Measurements from ENCODE around the gene S100PBP. TPM values are rescaled to one million over a fixed set of nuclear protein-coding genes. Genes with fewer than 3 reads are reported as not detected.

The S100PBP gene
- total RNA-seq, 2 experiments from 2014 or later = 34.8 to 35.6 TPM

GRCh38 chr1:32877211-32878110 lies 60.0 kb downstream of the S100PBP start:
- CTCF ChIA-PET = interaction anchor here (0.5 to 3.4 kb wide), 8 partner anchors 9 to 208 kb away, joined by 3 to 14 read pairs (median 6); partner anchors contain the start of gene HPCA

GRCh38 chr1:32878183-32878582 lies 60.7 kb downstream of the S100PBP start:
- ChIA-PET CTCF (no interaction called here), POLR2A (no interaction called here)

More at GRCh38 chr1:32877211-32878110, 60.0 kb downstream of the S100PBP start:
- POLR2A ChIA-PET = no interaction called here

- ChIA-PET POLR2A (no interaction called here), CTCF (no interaction called here)
Observed at GRCh38 chr1:32878637-32879041, 61.2 kb downstream of the S100PBP start.

- ChIA-PET CTCF (interaction anchor here (0.9 to 1.1 kb wide), 2 partner anchors 9 to 108 kb away, joined by 3 read pairs; no protein-coding TSS in a partner anchor), POLR2A (no interaction called here)
Observed at GRCh38 chr1:32881291-32881690, 63.8 kb downstream of the S100PBP start.

GRCh38 chr1:32881871-32882850 lies 64.7 kb downstream of the S100PBP start:
- CTCF ChIA-PET = interaction anchor here (0.9 kb wide), 1 partner anchor 10 kb away, joined by 3 read pairs; no protein-coding TSS in a partner anchor
- POLR2A ChIA-PET = no interaction called here

GRCh38 chr1:32883338-32884031 lies 66.0 kb downstream of the S100PBP start:
- ChIA-PET POLR2A (no interaction called here), CTCF (no interaction called here)

- CTCF ChIA-PET = interaction anchor here (0.6 kb wide), 1 partner anchor 14 kb away, joined by 4 read pairs; no protein-coding TSS in a partner anchor
- POLR2A ChIA-PET = no interaction called here
Observed at GRCh38 chr1:32884032-32884372, 66.5 kb downstream of the S100PBP start.

- CTCF ChIA-PET = interaction anchor here (0.6 kb wide), 1 partner anchor 14 kb away, joined by 4 read pairs; no protein-coding TSS in a partner anchor
- POLR2A ChIA-PET = no interaction called here
Observed at GRCh38 chr1:32884726-32885125, 67.3 kb downstream of the S100PBP start.

GRCh38 chr1:32885676-32886003 lies 68.2 kb downstream of the S100PBP start:
- ChIA-PET CTCF (interaction anchor here (1.0 to 1.9 kb wide), 3 partner anchors 8 to 11 kb away, joined by 3 to 6 read pairs (median 5); no protein-coding TSS in a partner anchor), POLR2A (interaction anchor here (0.7 kb wide), 1 partner anchor 364 kb away, joined by 3 read pairs; no protein-coding TSS in a partner anchor)

GRCh38 chr1:32886004-32886827 lies 68.8 kb downstream of the S100PBP start, which contains the start of gene HPCA:
HPCA (plus strand) TSS chr1:32886491; CDS start chr1:32888899, 2,408 bp downstream.
- ChIA-PET POLR2A (interaction anchor here (0.7 kb wide), 1 partner anchor 365 kb away, joined by 3 read pairs; no protein-coding TSS in a partner anchor), CTCF (interaction anchor here (0.6 to 1.9 kb wide), 4 partner anchors 8 to 1289 kb away, joined by 3 to 6 read pairs (median 4); no protein-coding TSS in a partner anchor)

GRCh38 chr1:32886828-32887414 lies 69.5 kb downstream of the S100PBP start:
- POLR2A ChIA-PET = no interaction called here
- CTCF ChIA-PET = interaction anchor here (0.6 to 1.9 kb wide), 3 partner anchors 10 to 1288 kb away, joined by 3 to 6 read pairs (median 5); no protein-coding TSS in a partner anchor

- CTCF ChIA-PET = interaction anchor here (1.0 kb wide), 1 partner anchor 13 kb away, joined by 3 read pairs; no protein-coding TSS in a partner anchor
- POLR2A ChIA-PET = no interaction called here
Observed at GRCh38 chr1:32887623-32888022, 70.2 kb downstream of the S100PBP start.

- CTCF ChIA-PET = interaction anchor here (0.5 to 1.0 kb wide), 2 partner anchors 13 to 368 kb away, joined by 3 read pairs; no protein-coding TSS in a partner anchor
- POLR2A ChIA-PET = no interaction called here
Observed at GRCh38 chr1:32888134-32888533, 70.7 kb downstream of the S100PBP start.

- ChIA-PET POLR2A (no interaction called here), CTCF (interaction anchor here (0.5 kb wide), 1 partner anchor 369 kb away, joined by 3 read pairs; no protein-coding TSS in a partner anchor)
Observed at GRCh38 chr1:32888677-32889420, 71.4 kb downstream of the S100PBP start.

- ChIA-PET POLR2A (no interaction called here), CTCF (no interaction called here)
Observed at GRCh38 chr1:32889731-32890278, 72.4 kb downstream of the S100PBP start.

GRCh38 chr1:32890516-32891240 lies 73.2 kb downstream of the S100PBP start:
- POLR2A ChIA-PET = no interaction called here

More at GRCh38 chr1:32890516-32891240, 73.2 kb downstream of the S100PBP start:
- CTCF ChIA-PET = no interaction called here

Data from activated CD8-positive, alpha-beta memory T cell treated with anti-CD3 and anti-CD28 coated beads for 36 hours (primary cell).